ENCODE results near the gene FGF14.

FGF14 gene

DNA sequence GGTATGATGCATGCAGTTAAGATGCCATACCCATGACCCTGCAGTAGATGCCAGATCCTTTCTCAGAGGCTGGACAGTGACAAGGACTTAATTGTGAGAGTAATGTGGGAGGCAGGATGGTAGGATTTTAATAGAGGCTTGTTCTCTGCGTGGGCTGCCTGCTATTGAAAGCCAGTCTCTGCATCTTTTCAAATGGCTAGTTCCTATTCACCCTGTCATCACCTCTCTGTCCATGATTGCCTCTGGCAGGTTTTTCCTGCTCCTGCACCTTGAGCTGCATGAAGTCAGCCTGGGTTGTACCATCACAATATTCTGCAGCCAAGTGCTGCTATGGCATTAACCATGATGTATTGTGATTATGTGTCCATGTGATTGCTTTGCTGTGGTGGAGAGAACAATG is 508.8 kb downstream of the FGF14 start:
- H3K27ac ChIP-seq (ENCODE audit: insufficient read depth, low read length, poor library complexity, severe bottlenecking) = no peak overlapping the region
- H3K9me3 ChIP-seq (ENCODE audit: control insufficient read depth, low read length) = no peaks in the 10 kb centered on the region
- H3K4me3 ChIP-seq (ENCODE audit: insufficient read depth, low read depth, low read length, poor library complexity, severe bottlenecking) = no peak overlapping the region
- no peaks in the 10 kb centered on the region for H3K36me3 ChIP-seq (ENCODE audit: control insufficient read depth, insufficient read depth, low read length)
- H3K27me3 ChIP-seq (replicated peaks; ENCODE audit: control insufficient read depth, insufficient read depth, low read length, poor library complexity, severe bottlenecking) = no peaks in the 10 kb centered on the region
- DNase-seq = no peak
- no peaks in the 10 kb centered on the region for H3K4me1 ChIP-seq (ENCODE audit: control insufficient read depth, insufficient read depth, low read length, poor library complexity, severe bottlenecking)

DNA sequence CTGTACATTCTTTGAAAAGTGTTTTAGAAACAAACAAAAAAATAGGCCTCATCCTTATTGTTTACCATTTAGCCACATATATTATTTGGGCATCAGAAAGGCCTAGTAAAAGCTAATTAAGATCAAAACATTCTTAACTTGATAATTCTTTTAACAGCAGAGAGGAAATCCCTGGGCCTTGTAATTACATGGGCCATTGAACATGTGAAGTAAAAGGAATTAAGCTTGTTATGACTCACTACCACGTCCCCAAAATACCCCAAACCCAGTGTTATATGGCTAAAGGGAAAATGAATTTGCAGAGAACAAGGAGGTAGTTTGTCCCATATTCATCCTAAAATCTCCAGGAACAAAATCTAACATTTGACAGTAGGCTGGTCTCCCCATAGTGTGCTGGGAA is 509.6 kb downstream of the FGF14 start:
- Histone ChIP-seq H3K9me3 (ENCODE audit: control insufficient read depth, low read length) (no peaks in the 10 kb centered on the region), H3K27me3 (replicated peaks; ENCODE audit: control insufficient read depth, insufficient read depth, low read length, poor library complexity, severe bottlenecking) (no peaks in the 10 kb centered on the region), H3K36me3 (ENCODE audit: control insufficient read depth, insufficient read depth, low read length) (no peaks in the 10 kb centered on the region), H3K4me3 (ENCODE audit: insufficient read depth, low read depth, low read length, poor library complexity, severe bottlenecking) (no peak overlapping the region), H3K4me1 (ENCODE audit: control insufficient read depth, insufficient read depth, low read length, poor library complexity, severe bottlenecking) (no peaks in the 10 kb centered on the region), H3K27ac (ENCODE audit: insufficient read depth, low read length, poor library complexity, severe bottlenecking) (no peak overlapping the region)
- DNase-seq = no peak

DNA sequence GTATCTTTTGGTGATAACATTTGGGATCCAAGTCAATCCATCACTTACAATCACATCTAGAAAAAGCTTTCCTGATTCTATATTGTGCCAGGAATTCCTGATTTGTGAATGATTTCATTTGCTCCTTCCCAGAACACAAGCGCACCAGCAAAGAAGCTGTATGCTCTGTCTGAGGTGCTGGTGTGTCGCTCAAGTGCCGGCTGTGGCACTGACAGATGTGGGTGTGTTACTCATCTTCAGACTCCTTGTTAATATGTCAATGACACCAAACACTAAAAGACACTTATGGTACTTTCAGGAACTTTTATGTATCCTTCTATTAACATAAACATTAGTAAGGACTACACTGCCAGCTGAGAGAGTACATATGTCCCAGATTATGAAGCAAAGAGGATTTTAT is 520.3 kb downstream of the FGF14 start:
- Histone ChIP-seq H3K36me3 (ENCODE audit: control insufficient read depth, insufficient read depth, low read length) (no peaks in the 10 kb centered on the region), H3K27ac (ENCODE audit: insufficient read depth, low read length, poor library complexity, severe bottlenecking) (no peak overlapping the region), H3K4me1 (ENCODE audit: control insufficient read depth, insufficient read depth, low read length, poor library complexity, severe bottlenecking) (no peaks in the 10 kb centered on the region), H3K4me3 (ENCODE audit: insufficient read depth, low read depth, low read length, poor library complexity, severe bottlenecking) (no peak overlapping the region), H3K27me3 (replicated peaks; ENCODE audit: control insufficient read depth, insufficient read depth, low read length, poor library complexity, severe bottlenecking) (peaks cover 5% of the 10 kb centered on the region), H3K9me3 (ENCODE audit: control insufficient read depth, low read length) (no peaks in the 10 kb centered on the region)
- DNase-seq = no peak

DNA sequence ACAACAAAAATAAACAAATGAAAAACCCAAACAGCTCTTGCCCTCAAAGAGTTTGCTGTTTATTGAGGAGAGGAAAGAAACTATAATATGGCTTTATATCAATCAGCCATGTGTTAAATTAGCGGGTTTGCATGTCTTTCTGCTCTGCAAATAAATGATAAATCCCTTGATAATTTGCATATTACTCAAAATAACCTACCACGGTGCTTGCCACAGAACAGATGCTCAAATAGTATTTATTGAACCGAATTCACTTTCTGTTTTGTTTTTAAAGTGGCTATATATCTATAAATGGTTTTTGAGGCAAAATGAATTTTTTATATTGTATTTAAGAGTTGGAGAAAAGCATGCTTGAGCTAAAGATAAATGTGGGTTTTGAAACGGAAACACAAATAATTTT is 521.3 kb downstream of the FGF14 start:
- DNase-seq = no peak
- Histone ChIP-seq H3K27me3 (replicated peaks; ENCODE audit: control insufficient read depth, insufficient read depth, low read length, poor library complexity, severe bottlenecking) (peaks cover 5% of the 10 kb centered on the region), H3K36me3 (ENCODE audit: control insufficient read depth, insufficient read depth, low read length) (no peaks in the 10 kb centered on the region), H3K9me3 (ENCODE audit: control insufficient read depth, low read length) (no peaks in the 10 kb centered on the region), H3K4me1 (ENCODE audit: control insufficient read depth, insufficient read depth, low read length, poor library complexity, severe bottlenecking) (no peaks in the 10 kb centered on the region), H3K27ac (ENCODE audit: insufficient read depth, low read length, poor library complexity, severe bottlenecking) (no peak overlapping the region), H3K4me3 (ENCODE audit: insufficient read depth, low read depth, low read length, poor library complexity, severe bottlenecking) (no peak overlapping the region)

DNA sequence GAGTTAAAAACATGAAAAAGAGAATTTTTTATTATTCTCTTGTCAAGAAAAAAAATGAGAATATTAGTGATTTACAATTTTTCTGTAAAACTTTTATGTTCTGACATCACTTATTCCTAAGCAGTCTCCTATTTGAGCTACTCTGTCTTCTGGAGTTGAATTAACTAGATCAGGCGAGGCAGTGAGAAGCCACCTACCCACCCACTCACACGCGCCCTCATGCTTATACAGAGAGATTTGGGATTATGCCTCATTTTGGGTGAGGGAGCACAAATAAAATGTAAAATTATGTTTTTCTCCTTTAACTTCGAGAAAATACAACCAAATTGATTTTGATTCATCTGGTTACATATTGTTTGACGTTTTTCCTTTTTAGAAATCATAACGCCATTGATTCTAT is 524.9 kb downstream of the FGF14 start:
- Histone ChIP-seq H3K27me3 (replicated peaks; ENCODE audit: control insufficient read depth, insufficient read depth, low read length, poor library complexity, severe bottlenecking) (peaks cover 5% of the 10 kb centered on the region), H3K36me3 (ENCODE audit: control insufficient read depth, insufficient read depth, low read length) (no peaks in the 10 kb centered on the region), H3K4me1 (ENCODE audit: control insufficient read depth, insufficient read depth, low read length, poor library complexity, severe bottlenecking) (no peaks in the 10 kb centered on the region), H3K9me3 (ENCODE audit: control insufficient read depth, low read length) (no peaks in the 10 kb centered on the region), H3K4me3 (ENCODE audit: insufficient read depth, low read depth, low read length, poor library complexity, severe bottlenecking) (no peak overlapping the region), H3K27ac (ENCODE audit: insufficient read depth, low read length, poor library complexity, severe bottlenecking) (no peak overlapping the region)
- DNase-seq = no peak

DNA sequence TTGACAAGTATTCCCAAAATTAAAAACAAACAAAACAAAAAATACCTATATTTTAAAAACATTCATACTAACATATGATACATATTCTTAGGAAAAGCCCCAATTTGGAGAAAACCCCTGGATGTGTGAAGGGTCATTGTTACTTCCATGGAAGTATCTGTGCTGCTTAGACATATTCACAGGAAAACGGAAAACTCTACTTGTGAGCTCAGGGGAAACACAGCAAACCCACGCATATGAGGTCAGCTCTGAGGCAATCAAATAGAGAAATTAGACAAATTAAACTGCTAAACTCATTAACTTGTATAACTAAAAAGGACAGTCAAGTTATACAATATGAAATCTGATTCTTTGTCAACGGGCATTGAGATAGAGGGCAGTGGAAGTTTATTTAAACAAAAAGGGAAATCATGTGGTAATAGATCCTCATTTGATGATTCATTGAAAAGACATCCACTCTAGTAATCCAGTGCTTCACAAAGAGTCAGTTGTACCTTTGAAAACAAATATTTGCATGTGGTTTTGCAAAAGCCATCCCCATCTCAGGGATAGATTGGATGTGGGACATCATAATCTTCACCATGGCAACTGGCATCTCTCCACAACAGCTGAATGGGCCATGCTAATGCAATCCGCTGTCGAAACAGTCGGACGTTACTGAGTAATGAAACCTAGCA is 526.0 kb downstream of the FGF14 start:
- no peaks in the 10 kb centered on the region for H3K9me3 ChIP-seq (ENCODE audit: control insufficient read depth, low read length)
- no peak for DNase-seq
- H3K4me1 ChIP-seq (ENCODE audit: control insufficient read depth, insufficient read depth, low read length, poor library complexity, severe bottlenecking) = no peaks in the 10 kb centered on the region
- no peaks in the 10 kb centered on the region for H3K36me3 ChIP-seq (ENCODE audit: control insufficient read depth, insufficient read depth, low read length)
- no peak overlapping the region for H3K4me3 ChIP-seq (ENCODE audit: insufficient read depth, low read depth, low read length, poor library complexity, severe bottlenecking)
- H3K27ac ChIP-seq (ENCODE audit: insufficient read depth, low read length, poor library complexity, severe bottlenecking) = no peak overlapping the region
- H3K27me3 ChIP-seq (replicated peaks; ENCODE audit: control insufficient read depth, insufficient read depth, low read length, poor library complexity, severe bottlenecking) = peaks cover 5% of the 10 kb centered on the region

DNA sequence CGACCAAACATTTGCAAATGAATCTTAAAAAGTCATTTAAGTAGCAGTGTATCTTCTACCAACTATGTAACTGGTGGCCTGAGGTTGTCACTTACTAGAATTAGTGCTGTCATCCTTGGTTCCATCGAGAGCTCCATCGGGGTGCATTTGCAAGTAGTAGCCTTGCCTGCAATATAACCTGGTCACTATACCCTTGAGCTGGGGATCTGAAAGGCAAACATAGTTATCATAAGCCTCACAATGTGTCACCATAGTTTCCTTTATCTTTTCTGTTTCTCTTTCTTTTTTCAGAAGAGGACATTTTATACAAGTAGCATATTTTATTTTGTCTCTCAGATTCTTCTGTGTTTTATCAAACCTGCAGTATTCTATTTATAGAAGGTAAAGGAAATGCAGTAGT is 526.8 kb downstream of the FGF14 start:
- H3K9me3 ChIP-seq (ENCODE audit: control insufficient read depth, low read length) = no peaks in the 10 kb centered on the region
- no peaks in the 10 kb centered on the region for H3K36me3 ChIP-seq (ENCODE audit: control insufficient read depth, insufficient read depth, low read length)
- H3K4me3 ChIP-seq (ENCODE audit: insufficient read depth, low read depth, low read length, poor library complexity, severe bottlenecking) = no peak overlapping the region
- DNase-seq = no peak
- no peak overlapping the region for H3K27ac ChIP-seq (ENCODE audit: insufficient read depth, low read length, poor library complexity, severe bottlenecking)
- H3K27me3 ChIP-seq (replicated peaks; ENCODE audit: control insufficient read depth, insufficient read depth, low read length, poor library complexity, severe bottlenecking) = peaks cover 5% of the 10 kb centered on the region
- H3K4me1 ChIP-seq (ENCODE audit: control insufficient read depth, insufficient read depth, low read length, poor library complexity, severe bottlenecking) = no peaks in the 10 kb centered on the region

DNA sequence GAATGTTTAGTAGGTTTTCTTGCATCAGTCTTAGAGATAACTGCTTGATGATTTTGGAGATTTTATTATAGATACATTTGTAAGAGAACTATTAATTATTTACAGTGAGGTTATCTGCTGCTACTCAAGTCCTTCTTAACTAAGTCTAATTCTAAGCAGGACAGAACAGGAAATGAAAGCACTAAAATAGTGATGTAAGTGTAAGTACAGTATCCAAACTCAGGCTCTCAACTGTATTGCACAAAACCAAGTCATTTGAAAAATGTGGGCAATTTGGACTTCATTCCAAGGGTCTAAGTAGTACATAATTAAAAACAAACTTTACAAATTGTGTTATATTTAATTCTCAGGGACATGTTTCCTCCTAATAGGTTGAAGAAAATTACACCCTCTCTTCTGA is 532.3 kb downstream of the FGF14 start:
- no peak for DNase-seq
- Histone ChIP-seq H3K4me1 (ENCODE audit: control insufficient read depth, insufficient read depth, low read length, poor library complexity, severe bottlenecking) (no peaks in the 10 kb centered on the region), H3K9me3 (ENCODE audit: control insufficient read depth, low read length) (no peaks in the 10 kb centered on the region)

DNA sequence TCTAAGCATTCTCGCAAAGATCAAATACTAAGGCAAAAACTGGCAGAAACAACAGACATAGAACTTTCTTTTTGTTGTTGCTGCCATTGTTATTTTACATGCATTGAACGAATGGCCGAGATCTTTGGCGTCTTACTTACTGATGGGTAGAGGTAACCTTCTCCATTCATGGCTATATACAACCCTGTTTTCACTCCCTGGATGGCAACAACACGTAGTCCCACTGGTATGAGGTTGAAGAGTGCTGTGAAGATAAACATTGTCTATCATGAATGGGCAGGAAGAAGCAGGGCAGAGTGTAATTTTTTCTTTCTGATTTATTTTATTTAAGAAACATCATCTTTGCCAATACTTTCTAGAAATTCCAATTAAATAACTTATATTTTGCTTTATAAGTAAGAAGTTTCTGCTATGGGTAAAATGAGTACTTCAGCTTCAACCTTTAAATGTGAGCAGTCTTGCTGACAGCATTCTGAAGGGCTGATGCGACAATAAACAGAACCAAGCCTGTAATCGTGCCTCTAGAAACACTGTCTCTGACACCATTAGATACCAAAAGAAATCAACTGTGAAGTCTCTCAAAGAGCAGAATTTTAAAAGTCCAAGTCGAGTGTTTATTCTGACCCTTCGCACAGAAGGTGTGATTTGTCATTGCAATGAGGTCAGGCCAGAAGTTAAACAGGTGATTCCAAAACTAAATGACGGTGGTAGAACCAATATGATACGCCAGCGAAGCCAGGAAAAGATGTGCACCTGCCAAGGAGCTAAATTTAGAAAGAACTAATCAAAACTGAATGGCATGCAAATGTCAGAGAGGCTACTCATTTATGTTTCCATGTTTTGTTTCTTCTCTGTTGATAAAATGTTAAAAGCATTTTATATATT is 533.0 kb downstream of the FGF14 start:
- Histone ChIP-seq H3K36me3 (ENCODE audit: control insufficient read depth, insufficient read depth, low read length) (no peaks in the 10 kb centered on the region), H3K4me1 (ENCODE audit: control insufficient read depth, insufficient read depth, low read length, poor library complexity, severe bottlenecking) (no peaks in the 10 kb centered on the region), H3K9me3 (ENCODE audit: control insufficient read depth, low read length) (no peaks in the 10 kb centered on the region), H3K4me3 (ENCODE audit: insufficient read depth, low read depth, low read length, poor library complexity, severe bottlenecking) (no peak overlapping the region), H3K27me3 (replicated peaks; ENCODE audit: control insufficient read depth, insufficient read depth, low read length, poor library complexity, severe bottlenecking) (no peaks in the 10 kb centered on the region), H3K27ac (ENCODE audit: insufficient read depth, low read length, poor library complexity, severe bottlenecking) (no peak overlapping the region)
- no peak for DNase-seq

More for the DNA sequence above, 532.3 kb downstream of the FGF14 start:
- no peaks in the 10 kb centered on the region for H3K27me3 ChIP-seq (replicated peaks; ENCODE audit: control insufficient read depth, insufficient read depth, low read length, poor library complexity, severe bottlenecking)
- H3K27ac ChIP-seq (ENCODE audit: insufficient read depth, low read length, poor library complexity, severe bottlenecking) = no peak overlapping the region
- H3K36me3 ChIP-seq (ENCODE audit: control insufficient read depth, insufficient read depth, low read length) = no peaks in the 10 kb centered on the region
- H3K4me3 ChIP-seq (ENCODE audit: insufficient read depth, low read depth, low read length, poor library complexity, severe bottlenecking) = no peak overlapping the region

DNA sequence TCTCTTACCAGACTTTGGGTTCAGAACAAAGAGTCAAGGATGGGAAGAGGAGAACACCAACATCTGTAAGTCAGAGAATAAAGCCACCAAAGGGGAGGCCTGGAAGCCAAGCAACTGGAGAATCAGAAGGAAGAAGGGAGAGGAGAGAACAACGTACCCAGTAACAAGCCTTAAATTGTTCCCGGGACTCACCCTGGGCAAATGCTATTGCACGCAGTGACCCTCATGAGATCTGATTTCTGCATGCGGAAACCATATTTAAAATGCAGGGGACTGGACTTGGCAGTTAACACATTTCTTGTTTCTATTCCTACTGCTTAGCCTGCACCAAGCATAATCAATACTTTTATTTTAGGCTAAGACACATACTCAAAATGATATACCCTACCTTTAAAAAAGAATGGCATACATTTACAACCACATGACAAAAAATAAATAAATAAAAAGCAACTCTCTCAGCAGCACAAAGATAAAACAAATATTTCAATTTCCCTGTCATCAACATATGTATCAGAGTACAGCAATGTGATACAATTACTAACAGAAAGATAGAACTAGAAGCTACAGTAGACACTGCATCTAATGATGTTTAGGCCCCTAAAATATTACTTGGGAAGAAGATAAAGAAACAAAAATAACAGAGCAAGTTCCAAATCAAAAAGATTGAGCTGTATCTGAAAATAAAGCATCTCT is 534.8 kb downstream of the FGF14 start:
- Histone ChIP-seq H3K9me3 (ENCODE audit: control insufficient read depth, low read length) (no peaks in the 10 kb centered on the region), H3K27me3 (replicated peaks; ENCODE audit: control insufficient read depth, insufficient read depth, low read length, poor library complexity, severe bottlenecking) (no peaks in the 10 kb centered on the region), H3K4me1 (ENCODE audit: control insufficient read depth, insufficient read depth, low read length, poor library complexity, severe bottlenecking) (no peaks in the 10 kb centered on the region), H3K36me3 (ENCODE audit: control insufficient read depth, insufficient read depth, low read length) (no peaks in the 10 kb centered on the region), H3K4me3 (ENCODE audit: insufficient read depth, low read depth, low read length, poor library complexity, severe bottlenecking) (no peak overlapping the region), H3K27ac (ENCODE audit: insufficient read depth, low read length, poor library complexity, severe bottlenecking) (no peak overlapping the region)
- no peak for DNase-seq

Measured in effector memory CD4-positive, alpha-beta T cell (primary cell).